ENCODE results near the gene NINL.

DNA sequence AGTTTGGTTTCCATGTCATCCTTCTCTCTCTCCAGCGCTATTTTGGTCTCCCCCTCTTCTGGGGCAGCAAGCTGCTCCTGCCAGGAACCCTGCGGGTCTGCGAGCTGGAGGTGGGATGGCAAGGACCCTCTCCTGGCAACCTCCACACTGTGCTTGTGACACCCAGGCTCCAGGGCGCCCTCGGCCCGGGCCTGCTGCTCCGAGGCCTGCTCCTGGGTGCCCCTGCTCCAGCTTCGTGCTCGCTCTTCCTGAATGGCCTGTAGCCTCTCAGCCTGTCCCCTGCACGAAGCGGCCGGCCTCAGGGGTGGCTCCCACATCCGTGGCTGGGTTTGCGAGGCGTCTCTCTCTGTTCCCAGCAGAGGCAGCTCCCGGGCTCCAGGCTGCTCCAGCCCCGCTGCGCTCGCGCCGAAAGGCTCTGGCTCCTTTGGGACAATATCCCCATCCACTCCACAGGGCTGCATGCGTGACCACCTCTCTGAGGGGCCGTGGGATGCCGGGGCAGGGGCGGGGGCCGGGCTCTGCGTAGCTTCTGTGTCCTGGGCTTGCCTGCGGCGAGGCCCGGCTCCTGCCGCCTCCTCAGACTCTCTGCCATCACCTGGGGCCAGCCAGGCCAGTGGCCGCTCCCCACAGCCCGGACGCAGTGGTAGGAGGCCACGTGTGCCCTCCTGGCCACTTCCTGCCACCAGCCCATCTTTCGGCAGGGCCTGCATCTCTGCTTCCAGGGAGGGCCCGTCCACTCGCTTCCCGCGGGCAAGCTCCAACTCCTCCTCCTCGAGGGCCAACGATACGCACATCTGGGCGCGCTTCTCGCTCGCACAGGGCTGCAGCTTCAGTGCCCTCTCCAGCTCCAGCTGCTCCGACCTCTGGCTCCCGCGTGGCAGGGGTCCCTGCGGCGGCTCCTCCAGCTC is 109.0 kb downstream of the NINL start:
- TF ChIP-seq POLR2A (IDR thresholded peaks at IDR 0.05; ENCODE audit: low read depth): no peak
- TF ChIP-seq, protein P1, sequence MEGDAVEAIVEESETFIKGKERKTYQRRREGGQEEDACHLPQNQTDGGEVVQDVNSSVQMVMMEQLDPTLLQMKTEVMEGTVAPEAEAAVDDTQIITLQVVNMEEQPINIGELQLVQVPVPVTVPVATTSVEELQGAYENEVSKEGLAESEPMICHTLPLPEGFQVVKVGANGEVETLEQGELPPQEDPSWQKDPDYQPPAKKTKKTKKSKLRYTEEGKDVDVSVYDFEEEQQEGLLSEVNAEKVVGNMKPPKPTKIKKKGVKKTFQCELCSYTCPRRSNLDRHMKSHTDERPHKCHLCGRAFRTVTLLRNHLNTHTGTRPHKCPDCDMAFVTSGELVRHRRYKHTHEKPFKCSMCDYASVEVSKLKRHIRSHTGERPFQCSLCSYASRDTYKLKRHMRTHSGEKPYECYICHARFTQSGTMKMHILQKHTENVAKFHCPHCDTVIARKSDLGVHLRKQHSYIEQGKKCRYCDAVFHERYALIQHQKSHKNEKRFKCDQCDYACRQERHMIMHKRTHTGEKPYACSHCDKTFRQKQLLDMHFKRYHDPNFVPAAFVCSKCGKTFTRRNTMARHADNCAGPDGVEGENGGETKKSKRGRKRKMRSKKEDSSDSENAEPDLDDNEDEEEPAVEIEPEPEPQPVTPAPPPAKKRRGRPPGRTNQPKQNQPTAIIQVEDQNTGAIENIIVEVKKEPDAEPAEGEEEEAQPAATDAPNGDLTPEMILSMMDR (IDR thresholded peaks at IDR 0.05): no peak

Measured in esophagus muscularis mucosa (tissue), 3 donors.